Measurements from ENCODE around the gene ZNF367. TPM values are rescaled to one million over a fixed set of nuclear protein-coding genes. Genes with fewer than 3 reads are reported as not detected.

The ZNF367 gene
- total RNA-seq, 1 experiment from 2014 or later: 2.7 TPM

GRCh38 chr9:96408409-96409280 lies 9.5 kb downstream of the ZNF367 start:
- CTCF ChIA-PET: interaction anchor here (1.4 kb wide), 1 partner anchor 258 kb away, joined by 6 read pairs; no protein-coding TSS in a partner anchor
- Mint-ChIP-seq H3K27me3 (ENCODE audit: insufficient read depth, unreplicated experiment) (no peaks in the 10 kb centered on the region), H3K4me3 (ENCODE audit: unreplicated experiment) (no peak overlapping the region), H3K4me1 (ENCODE audit: insufficient read depth, unreplicated experiment) (peaks cover 5% of the 10 kb centered on the region), H3K9me3 (ENCODE audit: unreplicated experiment) (no peaks in the 10 kb centered on the region), H3K27ac (ENCODE audit: low read depth, unreplicated experiment) (no peak overlapping the region), H3K36me3 (ENCODE audit: insufficient read depth, unreplicated experiment) (no peaks in the 10 kb centered on the region)
- POLR2A ChIA-PET: interaction anchor here (0.7 to 0.9 kb wide), 2 partner anchors 8 to 89 kb away, joined by 3 to 4 read pairs; no protein-coding TSS in a partner anchor
- TF ChIP-seq CTCF (IDR thresholded peaks at IDR 0.05; ENCODE audit: unreplicated experiment): no peak
- DNase-seq (ENCODE audit: unreplicated experiment): no peak
- intact Hi-C loops (cut with micrococcal nuclease): no loop called here
- BruUV-seq (replicated peaks): no TSS peak

- POLR2A ChIA-PET: interaction anchor here (1.0 kb wide), 2 partner anchors 9 to 16 kb away, joined by 4 read pairs; no protein-coding TSS in a partner anchor
- no peak for DNase-seq (ENCODE audit: unreplicated experiment)
- Mint-ChIP-seq H3K27ac (ENCODE audit: low read depth, unreplicated experiment) (no peak overlapping the region), H3K9me3 (ENCODE audit: unreplicated experiment) (peaks cover 13% of the 10 kb centered on the region), H3K4me3 (ENCODE audit: unreplicated experiment) (no peak overlapping the region), H3K36me3 (ENCODE audit: insufficient read depth, unreplicated experiment) (no peaks in the 10 kb centered on the region), H3K27me3 (ENCODE audit: insufficient read depth, unreplicated experiment) (no peaks in the 10 kb centered on the region), H3K4me1 (ENCODE audit: insufficient read depth, unreplicated experiment) (no peaks in the 10 kb centered on the region)
- intact Hi-C loops (cut with micrococcal nuclease): no loop called here
- CTCF ChIA-PET: no interaction called here
- TF ChIP-seq CTCF (IDR thresholded peaks at IDR 0.05; ENCODE audit: unreplicated experiment): no peak
- BruUV-seq (replicated peaks): no TSS peak
These were observed 17.8 kb downstream of the ZNF367 start for GRCh38 chr9:96400132-96400910.

- H3K9me3 Mint-ChIP-seq (ENCODE audit: unreplicated experiment): peaks cover 13% of the 10 kb centered on the region
- H3K36me3 Mint-ChIP-seq (ENCODE audit: insufficient read depth, unreplicated experiment): no peaks in the 10 kb centered on the region
- ChIA-PET POLR2A (interaction anchor here (1.2 to 1.8 kb wide), 2 partner anchors 9 to 12 kb away, joined by 3 read pairs; no protein-coding TSS in a partner anchor), CTCF (no interaction called here)
- H3K4me1 Mint-ChIP-seq (ENCODE audit: insufficient read depth, unreplicated experiment): no peaks in the 10 kb centered on the region
- DNase-seq (ENCODE audit: unreplicated experiment): no peak
- no peaks in the 10 kb centered on the region for H3K27me3 Mint-ChIP-seq (ENCODE audit: insufficient read depth, unreplicated experiment)
- intact Hi-C loops (cut with micrococcal nuclease): no loop called here
- no peak overlapping the region for H3K4me3 Mint-ChIP-seq (ENCODE audit: unreplicated experiment)
- TF ChIP-seq CTCF (IDR thresholded peaks at IDR 0.05; ENCODE audit: unreplicated experiment): no peak
- no peak overlapping the region for H3K27ac Mint-ChIP-seq (ENCODE audit: low read depth, unreplicated experiment)
- no TSS peak for BruUV-seq (replicated peaks)
These were observed 18.9 kb downstream of the ZNF367 start for GRCh38 chr9:96399325-96399633.

Measured in MCF 10A (cell line).